Measurements from ENCODE around the gene RNF167. TPM values are rescaled to one million over a fixed set of nuclear protein-coding genes. Genes with fewer than 3 reads are reported as not detected.
A peak's percentile ranks its signal among the peaks of the same experiment; 100 is the strongest.
"Not testable (repeated sequence)": the region's sequence is repeated elsewhere in the genome, so short reads cannot be mapped to it uniquely, and the experiment has no call there.

Gene RNF167
- total and polyA plus RNA-seq, 12 donors: 65.0 to 202 (median 85.5) TPM

DNA sequence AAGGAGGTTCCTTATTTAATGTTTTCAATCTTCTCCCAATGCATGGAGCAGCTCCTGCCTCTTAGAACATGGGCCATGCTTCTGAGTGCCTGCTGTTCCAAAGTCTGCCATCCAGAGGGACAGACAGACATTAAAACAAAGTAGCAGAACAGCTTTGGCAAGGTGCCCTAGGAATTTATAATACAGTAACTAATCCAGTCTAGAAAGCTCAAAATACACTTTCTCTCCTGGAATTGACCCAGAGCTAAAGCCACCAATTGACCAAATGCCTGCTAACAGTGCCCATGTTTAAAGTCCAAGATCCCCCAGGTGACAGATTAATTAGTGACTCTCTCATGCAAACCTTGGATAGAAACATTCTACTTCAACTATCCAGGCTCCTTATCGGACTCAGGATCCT is 26.1 kb upstream of the RNF167 start:
- intact Hi-C loops (cut with DNase I): loop anchor here in 2 of 10 donors (10.0 kb wide), 2 partner anchors 71 to 151 kb away; partner anchors contain the start of gene CAMTA2 (in 1 of the 2)
- DNase-seq: no peak
- no peaks in the 10 kb centered on the region for H3K27me3 ChIP-seq
- H3K4me1 ChIP-seq: peaks cover 0 to 9% (median 6%) of the 10 kb centered on the region in 9 donors
- H3K36me3 ChIP-seq: no peaks in the 10 kb centered on the region
- 86 to 96% methylated on average over 1 of the region's 1 CpG for WGBS, 2 donors
- no peak for TF ChIP-seq CTCF (IDR thresholded peaks at IDR 0.05)
- H3K9me3 ChIP-seq: no peaks in the 10 kb centered on the region
- no peak overlapping the region for H3K4me3 ChIP-seq
- no peak overlapping the region for H3K27ac ChIP-seq
- ATAC-seq: no peak

DNA sequence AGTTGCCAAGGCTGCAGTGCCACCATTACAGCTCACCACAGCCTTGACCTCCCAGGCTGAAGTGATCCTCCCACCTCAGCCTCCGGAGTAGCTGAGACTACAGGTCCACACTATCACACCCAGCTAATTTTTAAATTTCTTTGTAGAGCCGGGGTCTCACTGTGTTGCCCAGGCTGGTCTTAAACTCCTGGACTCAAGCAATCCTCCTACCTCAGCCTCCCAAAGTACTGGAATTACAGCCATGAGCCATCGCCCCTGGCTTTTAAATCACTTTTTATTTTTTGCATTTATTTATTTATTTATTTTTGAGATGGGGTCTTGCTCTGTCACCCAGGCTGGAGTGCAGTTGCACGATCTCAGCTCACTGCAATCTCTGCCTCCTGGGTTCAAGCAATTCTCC is 25.5 kb upstream of the RNF167 start:
- not testable (repeated sequence) for H3K4me1 ChIP-seq, H3K36me3 ChIP-seq, H3K9me3 ChIP-seq, H3K27me3 ChIP-seq, ATAC-seq, H3K4me3 ChIP-seq, DNase-seq, H3K27ac ChIP-seq
- intact Hi-C loops (cut with DNase I): loop anchor here in 2 of 10 donors (10.0 kb wide), 2 partner anchors 70 to 150 kb away; partner anchors contain the start of gene CAMTA2 (in 1 of the 2)
- 90 to 94% methylated on average over 4 of the region's 4 CpGs for WGBS, 2 donors

DNA sequence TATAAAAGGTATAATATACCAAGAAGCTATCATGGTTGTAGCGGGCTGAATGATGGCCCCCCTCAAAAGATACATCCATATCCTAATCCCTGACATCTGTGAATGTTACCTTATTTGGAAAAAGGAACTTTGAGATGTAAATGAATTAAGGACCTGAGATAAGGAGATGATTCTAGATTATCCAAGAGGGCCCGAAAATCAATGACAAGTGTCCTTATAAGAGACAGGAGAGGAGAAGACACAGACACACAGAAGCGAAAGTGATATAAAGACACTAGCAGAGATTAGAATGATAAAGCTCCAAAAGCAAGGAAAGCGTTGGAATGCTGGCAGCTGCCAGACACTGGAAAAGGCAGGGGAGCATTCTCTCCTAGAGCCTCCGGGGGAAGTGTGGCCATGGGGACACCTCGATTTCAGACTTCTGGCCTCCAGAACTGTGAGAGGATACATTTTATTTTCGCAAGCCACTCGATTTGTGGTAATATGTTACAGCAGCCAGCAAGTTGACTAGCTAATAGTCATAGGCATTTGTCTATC is 20.5 kb upstream of the RNF167 start:
- 68 to 70% methylated on average over 8 of the region's 8 CpGs for WGBS, 2 donors
- no peaks in the 10 kb centered on the region for H3K27me3 ChIP-seq
- peaks cover 0 to 11% (median 0%) of the 10 kb centered on the region in 9 donors for H3K4me1 ChIP-seq
- no peak overlapping the region for H3K27ac ChIP-seq
- DNase-seq (no peak), ATAC-seq (no peak)
- no peak for TF ChIP-seq CTCF (IDR thresholded peaks at IDR 0.05)
- no peaks in the 10 kb centered on the region for H3K9me3 ChIP-seq
- no peak overlapping the region for H3K4me3 ChIP-seq
- no peaks in the 10 kb centered on the region for H3K36me3 ChIP-seq
- intact Hi-C loops (cut with DNase I): loop anchor here in 2 of 10 donors (10.0 kb wide), 2 partner anchors 65 to 145 kb away; partner anchors contain the start of gene CAMTA2 (in 1 of the 2)

- Histone ChIP-seq H3K36me3 (no peaks in the 10 kb centered on the region), H3K9me3 (no peaks in the 10 kb centered on the region), H3K4me1 (peaks cover 0 to 11% (median 0%) of the 10 kb centered on the region in 9 donors), H3K27me3 (no peaks in the 10 kb centered on the region), H3K27ac (no peak overlapping the region), H3K4me3 (no peak overlapping the region)
- 88 to 90% methylated on average over 10 of the region's 10 CpGs for WGBS, 2 donors
- no peak for DNase-seq
- peak in 1 of 8 donors; percentile 56 for ATAC-seq
- no peak for TF ChIP-seq CTCF (IDR thresholded peaks at IDR 0.05)
- intact Hi-C loops (cut with DNase I): no loop called here
These were observed 19.6 kb upstream of the RNF167 start for GRCh38 chr17:4920351-4921048.

- intact Hi-C loops (cut with DNase I): no loop called here
- peaks cover 0 to 11% (median 0%) of the 10 kb centered on the region in 9 donors for H3K4me1 ChIP-seq
- TF ChIP-seq CTCF (IDR thresholded peaks at IDR 0.05): no peak
- no peaks in the 10 kb centered on the region for H3K36me3 ChIP-seq
- no peak for DNase-seq
- H3K27ac ChIP-seq: no peak overlapping the region
- H3K4me3 ChIP-seq: no peak overlapping the region
- H3K27me3 ChIP-seq: no peaks in the 10 kb centered on the region
- no peaks in the 10 kb centered on the region for H3K9me3 ChIP-seq
- ATAC-seq: no peak
- WGBS, 2 donors: 96 to 97% methylated on average over 4 of the region's 4 CpGs
These were observed 18.7 kb upstream of the RNF167 start for GRCh38 chr17:4921320-4921719.

DNA sequence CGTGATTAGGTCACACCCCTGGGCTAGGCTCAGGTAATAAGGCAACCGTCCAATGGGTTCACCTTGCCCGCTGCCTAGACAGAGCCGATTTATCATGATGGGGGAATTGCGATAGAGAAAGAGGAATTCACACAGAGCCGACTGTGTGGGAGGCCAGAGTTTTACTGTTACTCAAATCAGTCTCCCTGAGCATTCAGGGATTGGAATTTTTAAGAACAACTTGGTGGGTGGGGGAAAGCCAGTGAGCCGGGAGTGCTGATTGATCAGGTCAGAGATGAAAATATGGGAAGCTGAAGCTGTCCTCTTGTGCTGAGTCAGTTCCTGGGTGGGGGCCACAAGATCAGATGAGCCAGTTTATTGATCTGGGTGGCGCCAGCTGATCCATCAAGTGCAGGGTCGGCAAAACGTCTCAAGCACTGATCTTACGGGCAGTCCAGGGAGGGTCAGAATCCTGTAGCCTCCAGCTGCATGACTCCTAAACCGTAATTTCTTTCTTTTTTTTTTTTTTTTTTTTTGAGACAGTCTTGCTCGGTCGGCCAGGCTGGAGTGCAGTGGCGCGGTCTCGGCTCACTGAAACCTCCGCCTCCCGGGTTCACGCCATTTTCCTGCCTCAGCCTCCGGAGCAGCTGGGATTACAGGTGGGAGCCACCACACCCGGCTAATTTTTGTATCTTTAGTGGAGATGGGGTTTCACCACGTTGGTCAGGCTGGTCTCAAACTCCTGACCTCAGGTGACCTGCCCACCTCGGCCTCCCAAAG is 13.3 kb upstream of the RNF167 start:
- WGBS, 2 donors: 86 to 90% methylated on average over 24 of the region's 24 CpGs
- H3K4me1 ChIP-seq; H3K4me3 ChIP-seq; DNase-seq; intact Hi-C loops (cut with DNase I); H3K9me3 ChIP-seq; H3K27ac ChIP-seq; H3K36me3 ChIP-seq; H3K27me3 ChIP-seq; ATAC-seq: not testable (repeated sequence)

All from heart right ventricle (tissue), 16 donors.